A549 (cell line): ENCODE measurements around the gene UBXN2A.

Experiments used
- CEBPB ChIP-seq, 2 experiments: fragments of >200 bp in 1 of 2; sonication (Bioruptor Twin) in 1 of 2; formaldehyde crosslinking in 1 of 2; IDR thresholded peaks; 2 replicates each; pipeline ENCODE4 v1.6.1; 2012 to 2016
- CHD4 ChIP-seq: fragments of 200-600 bp; sonication (generic); IDR thresholded peaks from 2 replicates; pipeline ENCODE4 v1.6.1; 2016; ENCODE audit warnings: antibody characterized with exemption, mild to moderate bottlenecking, borderline replicate concordance
- NPAS2 ChIP-seq: fragments of 250-450 bp; sonication (Bioruptor Pico); IDR thresholded peaks from 2 replicates; pipeline ENCODE4 v1.8.0; 2022; ENCODE audit warnings: mild to moderate bottlenecking, moderate library complexity, borderline replicate concordance
- RAD21 ChIP-seq, 2 experiments: fragments of >200 bp in 1 of 2; sonication (Bioruptor Twin) in 1 of 2; formaldehyde crosslinking in 1 of 2; IDR thresholded peaks in 1 of 2; conservative IDR thresholded peaks in 1 of 2; 2 replicates in 1 of 2; 3 replicates in 1 of 2; pipeline ENCODE4 v1.6.1; 2012 to 2018; ENCODE audit warnings: inconsistent platforms in 1 of 2
- RCOR1 ChIP-seq: fragments of 150-350 bp; IDR thresholded peaks from 2 replicates; pipeline ENCODE4 v1.6.1; 2014; ENCODE audit warnings: antibody characterized with exemption, low read length, low read depth
- ZFP36 ChIP-seq: fragments of 450-650 bp; IDR thresholded peaks from 2 replicates; pipeline ENCODE4 v1.6.1; 2014; ENCODE audit warnings: borderline replicate concordance; ENCODE audit not compliant: partially characterized antibody
- TF ChIP-seq, protein P1 (sequence below): fragments of >200 bp; sonication (Bioruptor Twin); formaldehyde crosslinking; IDR thresholded peaks from 3 replicates; pipeline ENCODE4 v1.5.1; 2016
- TF ChIP-seq, protein P2 (sequence below): fragments of 200-600 bp; sonication (generic); IDR thresholded peaks from 2 replicates; pipeline ENCODE4 v1.6.1; 2016; ENCODE audit warnings: antibody characterized with exemption, mild to moderate bottlenecking, moderate library complexity

DNA sequence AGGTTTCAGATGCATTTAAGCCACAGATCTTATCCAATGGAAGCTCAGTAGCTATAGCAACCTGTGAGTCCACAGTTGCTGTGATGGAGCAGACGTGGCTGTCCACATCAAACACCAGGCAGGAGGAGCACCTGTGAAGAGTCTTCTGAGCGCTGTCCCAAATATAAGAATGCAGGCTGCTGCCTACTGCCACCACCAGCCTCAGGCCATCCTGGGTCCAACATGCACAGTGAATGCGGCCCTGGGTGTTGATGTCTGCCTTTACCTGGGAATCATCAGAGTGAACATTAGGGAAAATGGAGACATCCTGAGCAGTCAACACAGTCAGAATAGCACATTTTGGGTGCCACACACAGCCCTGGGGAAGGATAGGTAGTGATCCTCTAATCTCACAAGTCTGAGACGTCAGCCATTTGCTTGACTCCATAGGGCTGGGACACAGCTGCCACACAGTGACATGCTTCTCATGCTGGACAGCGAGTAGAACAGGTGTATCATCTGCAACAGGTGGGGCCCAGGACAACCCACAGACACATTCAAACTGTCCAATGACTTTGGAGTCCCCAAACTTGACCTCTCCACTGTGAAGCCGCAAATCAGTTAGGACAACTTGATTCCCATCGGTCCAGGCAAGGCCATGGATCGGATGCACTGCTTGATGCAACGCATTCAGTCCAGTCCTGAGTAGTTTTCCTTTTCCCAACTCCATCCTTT, 98.7 kb downstream of the UBXN2A start:
- TF ChIP-seq, protein P1, sequence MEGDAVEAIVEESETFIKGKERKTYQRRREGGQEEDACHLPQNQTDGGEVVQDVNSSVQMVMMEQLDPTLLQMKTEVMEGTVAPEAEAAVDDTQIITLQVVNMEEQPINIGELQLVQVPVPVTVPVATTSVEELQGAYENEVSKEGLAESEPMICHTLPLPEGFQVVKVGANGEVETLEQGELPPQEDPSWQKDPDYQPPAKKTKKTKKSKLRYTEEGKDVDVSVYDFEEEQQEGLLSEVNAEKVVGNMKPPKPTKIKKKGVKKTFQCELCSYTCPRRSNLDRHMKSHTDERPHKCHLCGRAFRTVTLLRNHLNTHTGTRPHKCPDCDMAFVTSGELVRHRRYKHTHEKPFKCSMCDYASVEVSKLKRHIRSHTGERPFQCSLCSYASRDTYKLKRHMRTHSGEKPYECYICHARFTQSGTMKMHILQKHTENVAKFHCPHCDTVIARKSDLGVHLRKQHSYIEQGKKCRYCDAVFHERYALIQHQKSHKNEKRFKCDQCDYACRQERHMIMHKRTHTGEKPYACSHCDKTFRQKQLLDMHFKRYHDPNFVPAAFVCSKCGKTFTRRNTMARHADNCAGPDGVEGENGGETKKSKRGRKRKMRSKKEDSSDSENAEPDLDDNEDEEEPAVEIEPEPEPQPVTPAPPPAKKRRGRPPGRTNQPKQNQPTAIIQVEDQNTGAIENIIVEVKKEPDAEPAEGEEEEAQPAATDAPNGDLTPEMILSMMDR: no peak
- TF ChIP-seq, protein P2, sequence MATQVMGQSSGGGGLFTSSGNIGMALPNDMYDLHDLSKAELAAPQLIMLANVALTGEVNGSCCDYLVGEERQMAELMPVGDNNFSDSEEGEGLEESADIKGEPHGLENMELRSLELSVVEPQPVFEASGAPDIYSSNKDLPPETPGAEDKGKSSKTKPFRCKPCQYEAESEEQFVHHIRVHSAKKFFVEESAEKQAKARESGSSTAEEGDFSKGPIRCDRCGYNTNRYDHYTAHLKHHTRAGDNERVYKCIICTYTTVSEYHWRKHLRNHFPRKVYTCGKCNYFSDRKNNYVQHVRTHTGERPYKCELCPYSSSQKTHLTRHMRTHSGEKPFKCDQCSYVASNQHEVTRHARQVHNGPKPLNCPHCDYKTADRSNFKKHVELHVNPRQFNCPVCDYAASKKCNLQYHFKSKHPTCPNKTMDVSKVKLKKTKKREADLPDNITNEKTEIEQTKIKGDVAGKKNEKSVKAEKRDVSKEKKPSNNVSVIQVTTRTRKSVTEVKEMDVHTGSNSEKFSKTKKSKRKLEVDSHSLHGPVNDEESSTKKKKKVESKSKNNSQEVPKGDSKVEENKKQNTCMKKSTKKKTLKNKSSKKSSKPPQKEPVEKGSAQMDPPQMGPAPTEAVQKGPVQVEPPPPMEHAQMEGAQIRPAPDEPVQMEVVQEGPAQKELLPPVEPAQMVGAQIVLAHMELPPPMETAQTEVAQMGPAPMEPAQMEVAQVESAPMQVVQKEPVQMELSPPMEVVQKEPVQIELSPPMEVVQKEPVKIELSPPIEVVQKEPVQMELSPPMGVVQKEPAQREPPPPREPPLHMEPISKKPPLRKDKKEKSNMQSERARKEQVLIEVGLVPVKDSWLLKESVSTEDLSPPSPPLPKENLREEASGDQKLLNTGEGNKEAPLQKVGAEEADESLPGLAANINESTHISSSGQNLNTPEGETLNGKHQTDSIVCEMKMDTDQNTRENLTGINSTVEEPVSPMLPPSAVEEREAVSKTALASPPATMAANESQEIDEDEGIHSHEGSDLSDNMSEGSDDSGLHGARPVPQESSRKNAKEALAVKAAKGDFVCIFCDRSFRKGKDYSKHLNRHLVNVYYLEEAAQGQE: no peak
- no peak for TF ChIP-seq ZFP36
- no peak for TF ChIP-seq RCOR1
- no peak for TF ChIP-seq RAD21 (conservative IDR thresholded peaks at IDR 0.05 in 1 of 2, IDR thresholded peaks at IDR 0.05 in 1 of 2)
- no peak for TF ChIP-seq CEBPB (IDR thresholded peaks at IDR 0.05)
- no peak for TF ChIP-seq CHD4
- no peak for TF ChIP-seq NPAS2 (CRISPR knock-in tag)
